Measurements from ENCODE around the gene KLHL29. TPM values are rescaled to one million over a fixed set of nuclear protein-coding genes. Genes with fewer than 3 reads are reported as not detected.

Gene KLHL29
- total RNA-seq, 1 donor from 2014 or later = 16.3 TPM

GRCh38 chr2:23492337-23492675, 107.3 kb downstream of the KLHL29 start:
- DNase-seq (ENCODE audit: low spot score in 2 of 2) = no peak
- Histone ChIP-seq H3K4me1 (peaks cover 6 to 23% of the 10 kb centered on the region in 2 donors), H3K4me3 (no peak overlapping the region), H3K27ac (no peak overlapping the region), H3K27me3 (no peaks in the 10 kb centered on the region), H3K36me3 (no peaks in the 10 kb centered on the region), H3K9me3 (no peaks in the 10 kb centered on the region)
- intact Hi-C loops (cut with DNase I) = no loop called here
- no peak for TF ChIP-seq CTCF (IDR thresholded peaks at IDR 0.05)

- Histone ChIP-seq H3K27ac (no peak overlapping the region), H3K9me3 (no peaks in the 10 kb centered on the region), H3K27me3 (no peaks in the 10 kb centered on the region), H3K4me1 (peaks cover 9 to 28% of the 10 kb centered on the region in 2 donors), H3K4me3 (no peak overlapping the region), H3K36me3 (no peaks in the 10 kb centered on the region)
- intact Hi-C loops (cut with DNase I) = no loop called here
- TF ChIP-seq CTCF (IDR thresholded peaks at IDR 0.05) = no peak
- no peak for DNase-seq (ENCODE audit: low spot score in 2 of 2)
Observed at GRCh38 chr2:23492921-23493320, 107.9 kb downstream of the KLHL29 start.

GRCh38 chr2:23493846-23494245, 108.9 kb downstream of the KLHL29 start:
- Histone ChIP-seq H3K4me1 (peaks cover 17 to 33% of the 10 kb centered on the region in 2 donors), H3K9me3 (no peaks in the 10 kb centered on the region), H3K4me3 (no peak overlapping the region), H3K36me3 (no peaks in the 10 kb centered on the region), H3K27me3 (no peaks in the 10 kb centered on the region), H3K27ac (no peak overlapping the region)
- TF ChIP-seq CTCF (IDR thresholded peaks at IDR 0.05) = no peak
- intact Hi-C loops (cut with DNase I) = no loop called here
- DNase-seq (ENCODE audit: low spot score in 2 of 2) = no peak

GRCh38 chr2:23494286-23494685, 109.3 kb downstream of the KLHL29 start:
- no peaks in the 10 kb centered on the region for H3K36me3 ChIP-seq
- intact Hi-C loops (cut with DNase I) = no loop called here
- DNase-seq (ENCODE audit: low spot score in 2 of 2) = no peak
- H3K27ac ChIP-seq = no peak overlapping the region
- no peak overlapping the region for H3K4me3 ChIP-seq
- H3K27me3 ChIP-seq = no peaks in the 10 kb centered on the region
- peaks cover 20 to 38% of the 10 kb centered on the region in 2 donors for H3K4me1 ChIP-seq
- TF ChIP-seq CTCF (IDR thresholded peaks at IDR 0.05) = no peak
- H3K9me3 ChIP-seq = no peaks in the 10 kb centered on the region

- Histone ChIP-seq H3K27ac (peak overlapping the region in 1 of 2 donors; percentile 42), H3K36me3 (no peaks in the 10 kb centered on the region), H3K4me1 (peaks cover 21 to 42% of the 10 kb centered on the region in 2 donors), H3K4me3 (no peak overlapping the region), H3K27me3 (no peaks in the 10 kb centered on the region), H3K9me3 (no peaks in the 10 kb centered on the region)
- intact Hi-C loops (cut with DNase I) = loop anchor here (1.0 to 5.0 kb wide), 2 partner anchors 29 to 83 kb away; no protein-coding TSS in a partner anchor
- no peak for TF ChIP-seq CTCF (IDR thresholded peaks at IDR 0.05)
- DNase-seq (ENCODE audit: low spot score in 2 of 2) = no peak
Observed at GRCh38 chr2:23495661-23496114, 110.7 kb downstream of the KLHL29 start.

- no peak for TF ChIP-seq CTCF (IDR thresholded peaks at IDR 0.05)
- H3K4me1 ChIP-seq = peaks cover 21 to 42% of the 10 kb centered on the region in 2 donors
Observed at GRCh38 chr2:23496456-23496855, 111.5 kb downstream of the KLHL29 start.

More at GRCh38 chr2:23496456-23496855, 111.5 kb downstream of the KLHL29 start:
- intact Hi-C loops (cut with DNase I) = loop anchor here (5.0 kb wide), 1 partner anchor 84 kb away; no protein-coding TSS in a partner anchor
- no peaks in the 10 kb centered on the region for H3K36me3 ChIP-seq
- H3K4me3 ChIP-seq = no peak overlapping the region
- H3K9me3 ChIP-seq = no peaks in the 10 kb centered on the region
- H3K27me3 ChIP-seq = no peaks in the 10 kb centered on the region
- peak overlapping the region; percentile 29 to 36 for H3K27ac ChIP-seq
- no peak for DNase-seq (ENCODE audit: low spot score in 2 of 2)
